Renal pelvis (tissue), 4 donors: ENCODE data around the gene PDE9A. TPM values are rescaled to one million over a fixed set of nuclear protein-coding genes. Genes with fewer than 3 reads are reported as not detected.

Experiments used
- DNase-seq: peaks from one replicate; pipeline ENCODE4 v3.0.0-alpha.2; 2013
- polyA plus RNA-seq, 3 donors: library from polyadenylated mRNA; unstranded; fragments of 120-200 nt; gene quantifications; one replicate each; pipeline ENCODE4 v1.2.1, GENCODE V29; 2013; ENCODE audit not compliant: insufficient read length in 3 of 3

Gene PDE9A
- polyA plus RNA-seq, 3 donors: 37.3 to 45.5 (median 44.0) TPM

DNA sequence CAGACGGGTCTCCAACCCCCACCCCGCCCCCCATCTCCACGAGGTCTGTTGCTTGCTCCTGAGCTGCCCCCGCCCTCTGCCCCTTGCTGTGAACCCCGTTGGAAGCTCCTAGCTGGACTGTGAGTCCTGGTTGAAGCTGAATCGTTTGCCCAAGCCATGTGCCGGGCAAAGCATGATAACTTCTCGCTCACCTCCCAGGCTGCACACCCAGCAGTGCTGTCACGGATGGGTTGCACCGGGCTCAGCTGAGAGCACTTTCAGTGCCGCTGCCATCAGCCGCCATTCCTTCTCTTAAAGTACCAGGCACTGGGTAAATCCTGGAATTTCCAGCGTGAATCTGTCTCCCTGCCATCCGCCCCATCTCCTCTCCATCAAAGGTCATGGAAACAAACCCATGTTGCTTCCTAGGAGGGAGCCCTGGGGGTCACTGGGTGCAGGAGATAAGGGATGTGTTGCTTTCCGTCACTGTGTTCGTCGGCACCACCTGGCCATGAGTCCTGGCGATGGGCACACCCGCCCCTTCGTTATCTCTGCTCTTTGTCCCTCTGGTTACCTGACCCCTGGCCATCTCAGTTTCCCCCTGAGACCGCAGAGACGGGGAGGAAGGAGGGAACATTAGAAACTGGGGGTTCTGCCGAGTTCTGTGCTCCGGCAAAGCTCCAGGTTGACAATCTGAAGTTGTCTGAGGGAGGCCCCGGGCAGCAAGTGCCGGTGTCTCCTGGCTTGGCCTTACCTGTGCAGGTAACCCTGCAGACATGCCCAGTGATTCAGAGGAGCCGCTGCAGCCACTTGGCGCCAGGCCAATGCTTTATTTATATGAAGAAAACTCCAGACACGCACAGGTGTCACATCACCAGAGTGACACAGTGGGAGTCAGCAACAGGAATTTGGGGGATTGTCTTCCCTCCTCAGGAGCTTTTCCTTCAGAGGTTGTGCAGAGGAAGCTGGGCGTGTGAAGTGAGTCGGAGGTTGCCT, 2.7 kb downstream of the PDE9A start:
- no peak for DNase-seq

DNA sequence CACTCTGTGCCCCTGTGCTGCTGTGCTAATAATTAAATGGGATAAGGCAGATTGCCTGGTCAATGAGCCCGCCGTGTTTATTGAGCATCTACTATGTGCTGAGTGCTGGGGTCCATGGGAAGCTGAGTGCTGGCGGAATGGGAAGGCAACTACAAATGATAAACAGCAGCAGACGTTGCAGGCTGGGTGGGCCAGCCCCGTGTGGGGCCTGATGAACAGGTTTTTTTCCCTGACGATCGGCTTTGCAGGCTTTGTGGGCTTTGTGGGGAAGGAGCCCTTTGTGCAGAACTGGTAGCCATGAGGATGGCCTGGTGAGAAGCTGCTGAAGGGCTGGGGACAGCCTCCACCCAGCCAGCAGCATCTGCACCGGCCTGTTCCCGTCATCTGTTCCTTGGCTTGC, 3.5 kb downstream of the PDE9A start:
- DNase-seq: no peak

DNA sequence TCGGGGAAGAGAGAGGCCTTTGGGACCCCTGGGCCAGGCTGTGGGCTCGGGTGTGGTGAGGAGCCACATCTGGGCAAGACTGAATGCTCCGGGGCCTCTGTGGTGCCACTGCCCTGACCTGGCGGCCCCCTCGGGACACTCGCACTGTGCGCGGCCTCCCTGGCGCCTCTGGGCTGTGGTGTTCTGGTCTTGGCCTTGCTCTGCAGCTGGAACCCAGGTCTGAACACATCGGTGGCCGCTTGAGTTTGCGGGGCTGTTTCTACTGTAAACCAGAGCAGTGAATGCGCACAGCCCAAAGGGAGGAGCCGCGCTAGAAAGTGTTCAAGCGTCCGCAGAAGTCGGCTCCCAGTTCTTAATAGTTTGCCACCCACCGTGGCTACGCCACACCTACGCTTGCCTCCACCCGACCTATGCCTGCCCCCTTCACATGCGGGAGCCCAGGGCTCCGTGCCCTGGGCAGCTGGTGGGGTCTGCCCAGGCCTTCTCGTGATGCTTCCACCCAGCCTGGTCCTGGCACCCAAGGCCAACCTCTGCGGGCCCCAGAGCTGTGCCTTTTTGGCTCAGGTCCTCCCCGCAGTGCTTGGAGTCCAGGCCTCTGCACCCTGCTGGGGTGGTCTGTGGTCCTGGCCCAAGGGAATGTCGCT, 4.4 kb downstream of the PDE9A start:
- no peak for DNase-seq

DNA sequence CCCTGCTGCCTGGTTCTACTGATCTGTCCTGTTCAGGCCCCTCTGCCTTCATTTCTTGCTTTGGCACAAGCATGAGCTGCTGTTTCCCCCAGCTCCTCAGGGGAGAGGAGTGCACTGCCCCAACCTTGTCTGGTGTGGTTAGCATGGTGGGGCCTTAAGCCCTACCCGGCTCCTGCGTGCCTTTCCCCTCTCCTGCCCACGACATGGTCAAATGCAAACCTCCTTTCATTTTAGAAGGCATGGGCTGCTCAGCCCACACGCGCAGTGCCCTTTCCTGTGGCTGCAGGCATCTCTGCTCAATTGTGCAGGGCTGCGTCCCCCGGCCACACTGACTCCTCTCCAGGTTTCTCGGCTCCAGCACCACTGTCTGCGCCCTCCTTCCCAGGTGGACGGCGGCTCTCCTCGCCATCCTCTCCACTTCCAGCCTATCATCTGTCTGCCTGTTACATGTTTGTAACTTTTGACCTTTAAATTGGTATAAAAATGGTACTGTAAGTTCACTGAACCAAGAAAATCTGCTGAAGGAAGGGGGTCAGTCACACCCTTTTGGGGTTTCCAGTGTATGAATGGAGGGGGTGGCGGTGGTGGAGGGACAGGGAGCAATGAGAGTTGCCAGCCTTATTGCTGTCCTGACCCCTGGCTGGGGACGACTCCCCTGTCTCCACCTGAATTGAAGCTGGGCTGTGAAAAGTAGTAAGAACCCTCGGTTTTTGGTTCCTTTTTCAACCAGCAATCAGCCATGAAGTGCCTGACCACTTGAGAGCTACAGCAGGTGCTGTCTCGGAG, 5.1 kb downstream of the PDE9A start:
- DNase-seq: no peak

DNA sequence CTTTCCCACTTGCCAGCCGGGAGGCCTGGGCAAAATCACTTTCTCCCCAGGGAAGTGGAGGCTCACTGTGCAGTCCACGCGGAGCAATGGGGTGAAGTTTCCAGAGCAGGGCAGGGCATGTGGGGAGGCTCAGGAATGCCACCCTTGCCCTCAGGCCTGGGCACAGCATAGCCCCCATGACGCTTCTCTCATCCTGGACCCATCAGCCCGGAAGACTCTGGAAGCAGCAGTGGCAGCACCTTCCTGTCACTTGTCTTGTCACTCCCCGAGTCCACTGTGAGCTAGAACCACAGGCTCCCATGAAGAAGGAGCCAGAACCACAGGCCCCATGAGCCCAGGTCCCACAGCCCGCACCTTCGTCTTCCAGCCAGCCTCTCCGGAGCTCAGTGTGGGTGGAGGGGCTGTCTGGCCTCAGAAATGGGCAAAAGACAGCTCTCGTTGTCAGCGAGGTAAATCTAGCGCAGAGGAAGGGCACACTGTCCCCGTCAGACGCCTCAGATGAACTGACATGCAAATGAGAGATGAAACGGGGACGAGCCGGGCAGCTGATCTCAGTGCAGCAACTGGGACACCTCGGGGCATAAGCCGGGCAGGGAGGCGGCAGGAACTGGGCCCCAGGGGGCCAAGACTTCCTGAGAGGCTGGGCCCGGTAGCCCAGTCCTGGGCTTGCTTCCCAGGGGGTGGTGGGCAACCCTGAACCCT, 6.1 kb downstream of the PDE9A start:
- no peak for DNase-seq

DNA sequence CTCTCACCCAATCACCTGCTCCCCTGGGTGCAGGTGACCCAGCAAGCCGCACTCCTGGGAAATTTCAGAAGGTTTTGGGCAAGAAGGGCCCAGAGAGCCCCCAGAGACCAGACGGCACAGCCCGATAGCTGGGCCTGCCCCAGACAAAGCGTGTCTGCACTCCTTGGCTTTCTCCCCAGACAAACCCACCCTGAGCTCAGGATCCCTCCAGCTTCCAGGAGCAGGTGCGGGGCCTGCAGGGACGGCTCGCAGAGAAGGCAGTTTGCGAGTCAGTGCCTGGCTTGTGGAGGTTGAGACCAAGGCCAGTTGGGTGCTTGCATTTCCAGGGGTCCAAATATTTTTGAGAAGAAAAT, 6.7 kb downstream of the PDE9A start:
- DNase-seq: no peak

DNA sequence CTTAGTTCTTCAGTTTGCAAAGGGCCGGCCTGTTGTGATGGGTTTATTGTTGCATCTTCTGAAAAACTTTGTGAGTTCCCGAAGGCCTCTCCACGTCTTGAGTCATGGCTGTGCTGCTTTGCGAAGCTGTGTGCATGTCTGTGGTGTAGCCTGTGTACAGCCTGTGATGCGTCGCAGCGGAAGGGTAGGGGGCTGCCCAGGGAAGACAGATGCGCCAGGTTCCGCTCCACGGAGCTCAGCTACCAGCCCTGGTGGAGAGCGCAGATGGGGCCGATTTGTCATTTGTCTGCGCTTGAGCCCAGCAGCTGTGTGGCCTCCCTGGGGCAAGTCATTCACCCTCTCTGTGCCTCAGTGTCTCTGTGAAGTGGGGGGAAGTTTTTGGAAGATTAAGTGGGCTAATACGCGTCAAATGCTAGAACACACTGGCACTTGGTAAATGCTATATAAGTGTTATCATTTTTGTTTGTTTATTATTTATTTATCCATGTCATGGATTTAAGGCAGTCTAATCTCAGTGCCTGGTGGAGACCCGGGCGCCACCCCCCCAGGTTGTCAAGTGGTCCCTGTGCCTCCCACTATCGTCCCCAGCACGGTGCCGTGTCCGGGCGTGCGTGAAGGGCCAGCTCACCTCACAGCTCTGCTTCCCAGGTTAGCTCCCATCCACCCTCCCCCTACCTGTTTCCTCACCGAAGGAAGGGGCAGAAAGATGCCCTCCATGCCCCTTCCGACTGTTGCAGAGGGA, 8.4 kb downstream of the PDE9A start:
- no peak for DNase-seq

DNA sequence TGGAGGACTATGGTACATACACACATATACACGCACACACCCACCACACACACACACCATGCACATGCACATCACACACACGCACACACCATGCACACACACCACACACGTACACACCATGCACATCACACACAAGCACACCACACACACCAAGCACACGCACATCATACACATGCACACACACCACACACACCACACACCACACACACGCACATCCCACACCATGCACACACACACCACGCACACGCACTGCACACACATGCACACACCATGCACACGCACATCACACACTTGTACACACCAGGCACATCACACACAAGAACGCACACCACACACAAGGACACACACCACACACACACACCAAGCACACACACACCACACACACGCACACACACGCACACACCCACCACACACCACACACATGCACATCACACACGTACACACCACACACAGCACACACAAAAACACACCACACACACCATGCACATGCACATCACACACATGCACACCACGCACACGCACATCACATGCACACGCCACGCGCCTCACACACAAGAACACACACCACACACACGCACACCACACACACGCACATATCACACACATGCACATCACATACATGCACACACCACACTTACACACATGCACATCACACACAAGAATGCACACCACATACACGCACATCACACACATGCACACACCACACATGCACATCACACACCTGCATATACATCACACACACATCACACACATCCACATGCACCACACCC, 9.2 kb downstream of the PDE9A start:
- no peak for DNase-seq

DNA sequence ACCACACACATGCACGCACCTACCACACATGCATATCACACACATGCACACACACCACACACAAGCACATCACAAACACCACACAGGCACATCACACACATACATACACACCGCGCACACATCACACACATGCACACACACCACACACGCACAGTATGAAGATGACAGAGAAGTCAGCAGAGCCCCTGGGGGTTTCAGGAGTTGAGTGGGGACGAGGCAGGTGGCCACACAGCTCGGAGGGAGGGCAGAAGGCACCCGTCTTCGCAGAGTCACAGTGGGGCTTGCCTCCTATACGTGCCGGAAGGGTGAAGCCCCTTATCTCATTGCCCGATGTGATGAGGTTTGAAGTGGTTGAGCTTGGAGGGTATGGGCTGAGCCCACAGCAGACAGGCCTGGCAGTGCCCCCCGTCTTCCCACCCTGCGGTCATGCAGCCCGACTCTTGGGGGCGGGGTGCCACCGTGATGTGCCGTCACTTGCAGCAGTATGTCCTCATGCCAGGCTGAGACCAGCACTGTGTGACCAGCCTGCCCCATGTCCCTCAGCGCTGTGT, 9.9 kb downstream of the PDE9A start:
- DNase-seq: no peak

DNA sequence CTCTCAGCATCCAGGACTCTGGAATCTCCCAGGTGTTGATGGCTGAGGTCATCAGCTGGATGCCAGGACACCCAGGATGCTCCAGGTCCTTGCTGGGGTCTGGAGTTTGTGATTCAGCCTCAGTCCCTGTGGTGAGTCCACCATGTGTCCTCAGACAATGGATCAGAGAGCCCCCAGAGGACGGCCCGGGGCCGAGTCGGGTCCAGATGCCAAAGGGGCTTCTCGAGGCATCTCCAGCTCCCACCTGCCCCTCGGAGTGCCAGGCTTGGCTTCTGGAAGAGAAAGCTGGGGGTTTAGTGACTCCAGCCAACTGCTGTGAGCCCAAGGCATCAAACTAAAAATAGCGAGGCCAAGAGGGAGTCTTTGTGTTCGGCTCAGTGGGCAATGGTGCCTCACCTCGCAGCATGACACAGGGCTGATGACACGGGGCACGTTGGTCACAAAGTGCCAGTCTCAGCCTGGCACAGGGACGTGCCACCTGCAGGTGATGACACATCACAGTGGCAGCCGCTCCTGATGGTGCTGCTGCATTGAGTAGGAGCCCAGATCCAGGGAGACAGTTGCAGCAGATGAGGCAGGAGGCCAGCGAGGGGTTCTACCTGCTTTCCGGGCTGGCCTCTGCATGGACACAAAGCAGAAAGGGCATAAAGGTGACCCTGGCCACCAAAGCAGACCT, 10.6 kb downstream of the PDE9A start:
- no peak for DNase-seq

DNA sequence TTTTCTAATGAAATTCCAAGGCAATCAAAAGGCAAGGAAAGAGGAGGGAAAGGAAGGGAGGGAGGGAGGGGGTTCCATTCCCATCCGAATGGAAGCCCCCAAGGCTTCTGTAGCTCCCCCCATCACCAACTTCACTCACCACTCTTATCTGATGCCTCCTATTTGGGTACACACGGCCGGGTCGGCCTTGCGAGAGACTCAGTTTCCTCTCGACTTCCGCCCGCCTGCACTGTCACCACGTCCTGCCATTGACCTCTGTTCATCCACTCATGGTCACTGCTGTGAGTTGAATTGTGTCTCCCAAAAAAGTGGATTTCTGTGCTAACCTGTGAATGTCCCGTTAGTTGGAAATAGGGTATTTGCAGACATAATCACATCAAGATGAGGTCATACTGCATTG, 11.2 kb downstream of the PDE9A start:
- DNase-seq: no peak

DNA sequence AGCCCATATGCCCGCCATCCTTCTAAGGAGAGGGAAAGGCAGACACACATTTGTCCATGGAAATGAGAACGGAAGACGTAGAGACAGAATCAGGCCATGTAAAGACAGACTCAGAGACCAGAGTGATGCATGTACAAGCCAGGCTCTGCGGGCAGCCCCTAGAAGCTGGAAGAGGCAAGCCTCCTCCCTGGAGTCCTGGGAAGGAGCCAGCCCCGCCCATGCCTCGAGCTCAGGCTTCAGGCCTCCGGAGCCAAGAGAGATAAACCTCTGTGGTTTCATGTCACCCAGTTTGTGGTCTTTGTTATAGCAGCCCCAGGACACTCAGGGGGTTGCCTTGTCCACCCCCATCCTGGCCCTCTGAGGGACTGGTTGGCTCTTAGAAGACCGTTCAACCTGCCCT, 11.6 kb downstream of the PDE9A start:
- no peak for DNase-seq

DNA sequence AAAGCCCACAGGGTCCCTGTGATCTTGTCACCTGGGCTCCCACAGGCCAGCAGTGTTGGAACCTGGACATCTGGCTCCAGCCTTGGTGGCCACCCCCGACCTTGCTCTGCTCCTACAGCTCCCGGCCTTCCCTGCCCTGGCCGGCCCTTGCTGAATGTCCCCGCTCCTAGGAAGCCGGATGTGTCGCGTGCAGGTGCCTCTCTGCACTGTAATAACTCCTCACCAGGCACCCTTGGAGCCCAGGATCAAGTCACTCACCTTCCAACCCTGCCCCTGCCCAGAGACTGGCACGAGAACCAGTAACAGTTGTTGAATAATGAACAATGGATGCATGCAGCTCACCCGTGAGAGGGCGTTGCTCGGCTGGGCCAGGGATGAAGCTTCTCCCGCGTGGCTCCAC, 12.1 kb downstream of the PDE9A start:
- DNase-seq: no peak

DNA sequence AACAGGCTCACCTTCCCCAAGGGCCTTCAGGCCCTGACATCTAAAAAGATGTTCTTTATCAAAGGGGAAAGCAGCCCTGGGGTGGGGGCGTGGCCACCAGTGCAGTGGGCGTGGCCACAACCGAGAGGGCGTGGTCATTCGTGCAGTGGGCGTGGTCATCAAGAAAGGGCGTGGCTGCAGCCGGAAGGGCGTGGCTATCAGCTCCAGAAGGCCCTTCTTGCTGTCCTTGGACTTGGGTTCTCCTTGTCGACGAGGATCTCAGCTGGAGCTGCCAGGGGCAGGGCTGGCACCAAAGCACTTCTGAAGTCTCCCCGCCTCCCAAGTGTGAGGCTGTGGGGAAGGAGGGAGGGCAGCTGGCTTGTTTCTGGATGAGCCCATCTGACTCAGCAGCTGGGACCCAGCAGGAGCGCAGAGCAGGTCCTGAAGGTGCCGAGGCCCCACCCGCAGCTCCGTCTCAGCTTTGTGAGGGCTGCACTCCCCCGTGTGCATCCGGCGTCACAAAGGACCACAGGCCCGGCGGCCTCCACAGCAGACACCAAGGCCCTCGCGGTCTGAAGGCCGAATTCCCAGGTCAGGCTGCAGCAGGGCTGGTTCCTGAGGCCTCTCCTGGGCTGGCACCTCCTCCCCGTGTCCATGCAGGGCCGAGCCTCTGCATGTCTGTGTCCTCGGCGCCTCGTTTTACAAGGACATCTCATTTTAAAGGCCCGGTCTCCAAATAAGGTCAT, 12.8 kb downstream of the PDE9A start:
- DNase-seq: no peak

DNA sequence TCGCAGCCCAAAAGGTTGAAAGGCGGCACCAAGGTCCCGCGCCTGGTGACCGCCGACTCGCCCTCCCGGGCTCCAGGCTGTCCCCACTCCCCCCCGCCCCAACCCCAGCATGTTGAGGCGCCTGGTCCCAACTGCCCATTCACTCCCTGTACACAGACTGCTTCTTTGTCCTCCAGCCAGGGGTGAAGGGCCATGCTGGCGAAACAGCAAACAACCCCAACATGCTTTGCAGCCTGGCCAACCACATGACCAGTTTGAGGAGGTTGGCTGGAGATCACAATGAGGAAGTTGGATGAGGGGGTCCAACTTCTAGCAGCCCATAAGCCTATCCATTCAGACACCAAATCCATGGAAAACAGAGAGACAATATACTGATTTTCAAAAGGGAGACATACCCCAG, 13.5 kb downstream of the PDE9A start:
- DNase-seq: no peak

DNA sequence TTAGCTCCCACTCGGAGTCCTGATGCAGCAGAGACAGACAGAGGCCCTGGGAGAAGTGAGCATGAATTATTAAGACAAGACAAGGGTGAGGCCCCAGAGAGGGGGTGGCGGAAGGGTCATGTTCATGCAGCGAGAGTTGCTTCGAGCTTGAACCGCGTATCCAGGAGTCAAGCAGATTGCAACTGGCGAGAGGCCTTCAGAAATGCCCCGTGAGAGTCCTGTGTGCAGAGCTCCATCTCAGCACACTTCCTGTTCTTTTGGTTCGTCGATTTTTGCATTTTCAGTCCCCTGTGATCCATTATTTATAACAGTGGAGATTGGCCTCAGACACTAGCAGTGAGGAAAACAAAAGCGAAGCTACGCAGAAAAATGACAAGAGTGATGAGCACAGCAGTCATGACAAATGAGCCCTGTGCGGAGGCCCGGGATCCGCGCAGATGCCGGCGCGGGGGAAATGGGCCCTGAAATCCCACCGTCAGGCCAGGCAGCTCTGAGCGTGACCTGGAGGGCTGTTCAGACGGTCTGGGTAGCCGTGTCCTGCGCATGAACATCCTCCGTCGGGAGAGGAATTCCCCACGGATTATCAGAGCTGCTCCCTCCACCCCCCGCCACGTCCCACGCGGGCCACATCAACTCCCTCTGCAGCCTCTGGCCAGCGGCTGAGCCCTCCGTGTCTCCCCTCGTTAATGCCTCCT, 15.0 kb downstream of the PDE9A start:
- no peak for DNase-seq

DNA sequence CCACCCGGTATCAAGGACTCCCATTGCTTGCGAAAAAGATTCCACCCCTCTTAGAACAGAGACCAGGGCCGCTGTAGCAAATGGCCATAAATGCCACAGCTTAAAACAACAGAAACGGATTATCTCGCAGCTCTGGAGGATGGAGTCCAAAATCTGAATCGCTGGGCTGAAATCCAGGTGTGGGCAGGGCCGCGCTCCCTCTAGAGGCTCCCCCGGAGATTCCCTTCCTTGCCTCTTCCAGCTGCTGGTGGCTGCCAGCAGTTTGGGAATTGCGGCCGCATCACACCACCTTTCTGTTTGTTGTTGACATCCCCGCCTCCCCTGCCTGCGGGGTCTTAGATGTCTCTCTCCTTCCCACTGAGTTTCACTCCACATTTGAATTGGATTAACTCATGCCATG, 15.6 kb downstream of the PDE9A start:
- no peak for DNase-seq
